Right lobe of liver (tissue), 6 donors: ENCODE data around the gene TMC8. TPM values are rescaled to one million over a fixed set of nuclear protein-coding genes. Genes with fewer than 3 reads are reported as not detected.
A peak's percentile ranks its signal among the peaks of the same experiment; 100 is the strongest.

Source experiments
- ATAC-seq, 4 donors: fragments of 200-7000 bp; cut with Tn5 transposase; one replicate each; pipeline ENCODE4 v1.9.1; 2020; ENCODE audit warnings: mild to moderate bottlenecking in 4 of 4, moderate library complexity in 4 of 4
- DNase-seq, 3 donors: peaks; one replicate each; pipeline ENCODE4 v3.0.0-alpha.2; 2020
- H3K27ac ChIP-seq, 3 donors: fragments of 200-600 bp; one replicate each; pipeline ENCODE4 v1.8.0; 2022
- H3K27me3 ChIP-seq, 2 donors: fragments of 200-600 bp; one replicate each; pipeline ENCODE4 v1.8.0; 2022
- H3K36me3 ChIP-seq, 4 donors: fragments of 200-600 bp; sonication (generic) in 1 of 4; one replicate each; pipeline versions ENCODE4 v1.5.1 to v1.8.0; 2017 to 2022; ENCODE audit warnings: control low read depth in 1 of 4
- H3K4me1 ChIP-seq, 4 donors: fragments of 200-600 bp; sonication (generic) in 1 of 4; one replicate each; pipeline versions ENCODE4 v1.5.1 to v1.8.0; 2017 to 2022; ENCODE audit warnings: control low read depth in 1 of 4
- H3K4me3 ChIP-seq, 3 donors: fragments of 200-600 bp; one replicate each; pipeline ENCODE4 v1.8.0; 2022
- H3K9me3 ChIP-seq, 4 donors: fragments of 200-600 bp; sonication (generic) in 1 of 4; one replicate each; pipeline versions ENCODE4 v1.5.1 to v1.8.0; 2017 to 2022; ENCODE audit warnings: control low read depth in 1 of 4
- POLR2A ChIP-seq: fragments of 450-650 bp; IDR thresholded peaks from one replicate; pipeline ENCODE4 v1.6.1; 2017; ENCODE audit warnings: antibody characterized with exemption, mild to moderate bottlenecking
- WGBS: methylation state at CpG from one replicate; pipeline ENCODE4 v1.1.6; 2018; ENCODE audit warnings: low coverage, low lambda C conversion rate; ENCODE audit not compliant: insufficient coverage; ENCODE audit errors: missing lambda C conversion rate; 5-methylcytosine and 5-hydroxymethylcytosine counted together
- intact Hi-C, 2 donors: fragments of 100-400 bp; cut with DNase I; formaldehyde crosslinking; loops; one replicate each; pipeline versions ENCODE4 v1.11.2 to v1.14.1; 2022
- total RNA-seq, 6 experiments: library from RNA; depleted of rRNA in 2 of 6; stranded (reverse); fragments of >200 nt in 2 of 6; fragmentation: NEBNext Ultra II Directional in 3 of 6; extraction: Animal tissue kit (Norgen Biotek cat#: 25700) in 3 of 6; gene quantifications; one replicate each; pipeline versions ENCODE4 v1.1.0 to v1.2.4, GENCODE V29; 2016 to 2023
- TF ChIP-seq, protein P1 (sequence below), 4 donors: fragments of 200-600 bp in 3 of 4; fragments of 450-650 bp in 1 of 4; IDR thresholded peaks; one replicate each; pipeline versions ENCODE4 v1.5.1 to v1.8.0; 2016 to 2022; ENCODE audit warnings: antibody characterized with exemption in 4 of 4, mild to moderate bottlenecking in 2 of 4
- donor health status: DM: no; HTN: yes; CAD: no.
- donor health status: DM: no; HTN: no; CAD: no.
- donor health status: DM: no; HTN: no; CAD: no.
- donor health status: DM: no; HTN: yes; CAD: no.
- donor health status: DM: no; HTN: yes; CAD: no.

TMC8 gene
- total RNA-seq, 6 experiments from 2014 or later = 2.4 to 7.2 (median 4.8) TPM

DNA sequence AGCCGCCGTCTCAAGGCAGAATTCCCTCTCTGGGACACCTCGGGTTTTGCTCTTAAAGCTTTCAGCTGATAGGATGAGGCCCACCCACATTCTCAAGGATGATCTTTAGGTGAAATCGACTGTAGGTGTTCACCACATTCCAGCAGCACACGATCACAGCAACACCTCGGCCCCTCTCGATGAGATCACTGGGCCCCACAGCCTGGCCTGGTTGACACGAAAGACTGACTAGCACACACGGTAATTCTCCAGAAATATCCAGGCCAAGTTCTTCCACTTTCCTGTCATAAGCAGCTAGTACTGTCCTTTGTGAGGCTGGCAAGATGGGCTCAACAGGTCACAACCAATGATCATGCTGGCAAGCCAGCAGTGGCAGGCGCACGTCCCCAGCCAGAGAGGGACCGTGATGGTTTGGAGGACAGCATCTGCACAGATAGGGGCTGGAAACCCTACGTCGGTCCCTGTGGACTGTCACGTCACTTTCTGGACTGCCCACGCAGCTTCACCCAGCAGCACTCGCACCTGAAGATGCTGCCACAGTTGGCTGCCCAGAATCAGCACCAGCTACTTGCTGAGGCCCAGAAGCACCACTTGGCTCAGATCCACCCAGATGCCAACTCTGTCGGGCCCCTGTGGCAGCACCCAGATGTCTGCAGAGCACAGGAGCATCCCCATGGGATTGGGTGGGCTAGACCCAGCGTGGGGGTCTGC lies 19.4 kb upstream of the TMC8 start:
- 57% methylated on average over 4 of the region's 19 CpGs for WGBS
- no peaks in the 10 kb centered on the region for H3K9me3 ChIP-seq
- no peaks in the 10 kb centered on the region for H3K27me3 ChIP-seq
- ATAC-seq (no peak), DNase-seq (no peak)
- no peaks in the 10 kb centered on the region for H3K4me1 ChIP-seq
- intact Hi-C loops = loop anchor here (5.0 to 10.0 kb wide), 3 partner anchors 56 to 134 kb away; partner anchors contain the start of gene SYNGR2 (in 1 of the 2)
- no peak overlapping the region for H3K27ac ChIP-seq
- H3K36me3 ChIP-seq = peaks cover 0 to 3% (median 0%) of the 10 kb centered on the region in 4 donors
- TF ChIP-seq, protein P1, sequence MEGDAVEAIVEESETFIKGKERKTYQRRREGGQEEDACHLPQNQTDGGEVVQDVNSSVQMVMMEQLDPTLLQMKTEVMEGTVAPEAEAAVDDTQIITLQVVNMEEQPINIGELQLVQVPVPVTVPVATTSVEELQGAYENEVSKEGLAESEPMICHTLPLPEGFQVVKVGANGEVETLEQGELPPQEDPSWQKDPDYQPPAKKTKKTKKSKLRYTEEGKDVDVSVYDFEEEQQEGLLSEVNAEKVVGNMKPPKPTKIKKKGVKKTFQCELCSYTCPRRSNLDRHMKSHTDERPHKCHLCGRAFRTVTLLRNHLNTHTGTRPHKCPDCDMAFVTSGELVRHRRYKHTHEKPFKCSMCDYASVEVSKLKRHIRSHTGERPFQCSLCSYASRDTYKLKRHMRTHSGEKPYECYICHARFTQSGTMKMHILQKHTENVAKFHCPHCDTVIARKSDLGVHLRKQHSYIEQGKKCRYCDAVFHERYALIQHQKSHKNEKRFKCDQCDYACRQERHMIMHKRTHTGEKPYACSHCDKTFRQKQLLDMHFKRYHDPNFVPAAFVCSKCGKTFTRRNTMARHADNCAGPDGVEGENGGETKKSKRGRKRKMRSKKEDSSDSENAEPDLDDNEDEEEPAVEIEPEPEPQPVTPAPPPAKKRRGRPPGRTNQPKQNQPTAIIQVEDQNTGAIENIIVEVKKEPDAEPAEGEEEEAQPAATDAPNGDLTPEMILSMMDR (IDR thresholded peaks at IDR 0.05) = no peak
- no peak for TF ChIP-seq POLR2A
- H3K4me3 ChIP-seq = no peak overlapping the region

DNA sequence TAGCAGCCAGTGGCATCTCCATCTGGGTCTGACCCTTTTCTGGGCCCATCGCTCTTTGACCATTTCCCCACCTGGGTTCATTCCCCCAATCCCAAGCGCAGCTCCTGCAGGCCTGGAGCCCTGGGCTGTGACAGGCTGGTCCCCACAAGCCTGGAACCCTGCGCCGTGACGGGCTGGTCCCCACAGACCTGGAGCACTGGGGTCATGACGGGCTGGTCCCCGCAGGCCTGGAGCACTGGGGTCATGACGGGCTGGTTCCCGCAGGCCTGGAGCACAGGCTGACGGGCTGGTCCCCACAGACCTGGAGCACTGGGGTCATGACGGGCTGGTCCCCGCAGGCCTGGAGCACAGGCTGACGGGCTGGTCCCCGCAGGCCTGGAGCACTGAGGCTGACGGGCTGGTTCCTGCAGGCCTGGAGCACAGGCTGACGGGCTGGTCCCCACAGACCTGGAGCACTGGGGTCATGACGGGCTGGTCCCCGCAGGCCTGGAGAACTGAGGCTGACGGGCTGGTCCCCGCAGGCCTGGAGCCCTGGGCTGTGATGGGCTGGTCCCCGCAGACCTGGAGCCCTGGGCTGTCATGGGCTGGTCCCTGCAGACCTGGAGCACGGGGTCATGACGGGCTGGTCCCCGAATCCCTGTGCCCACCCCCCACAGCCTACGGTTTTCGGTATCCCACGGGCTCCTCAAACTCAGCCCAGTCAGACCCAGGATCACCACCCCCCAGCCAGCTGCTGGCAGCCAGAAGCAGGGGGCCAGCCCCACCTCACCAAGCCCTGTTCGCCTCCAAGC lies 18.6 kb upstream of the TMC8 start:
- ATAC-seq (peak in 1 of 4 donors; percentile 7), DNase-seq (peak in 1 of 3 donors; percentile 57)
- Histone ChIP-seq H3K9me3 (no peaks in the 10 kb centered on the region), H3K27ac (no peak overlapping the region), H3K4me1 (no peaks in the 10 kb centered on the region), H3K27me3 (no peaks in the 10 kb centered on the region), H3K36me3 (peaks cover 0 to 3% (median 0%) of the 10 kb centered on the region in 4 donors), H3K4me3 (no peak overlapping the region)
- intact Hi-C loops = loop anchor here (5.0 to 10.0 kb wide), 3 partner anchors 55 to 133 kb away; partner anchors contain the start of gene SYNGR2 (in 1 of the 2)
- no peak for TF ChIP-seq POLR2A
- TF ChIP-seq, protein P1 (IDR thresholded peaks at IDR 0.05) = no peak
- no CpG with 5 or more reads among the region's 28 CpGs for WGBS

DNA sequence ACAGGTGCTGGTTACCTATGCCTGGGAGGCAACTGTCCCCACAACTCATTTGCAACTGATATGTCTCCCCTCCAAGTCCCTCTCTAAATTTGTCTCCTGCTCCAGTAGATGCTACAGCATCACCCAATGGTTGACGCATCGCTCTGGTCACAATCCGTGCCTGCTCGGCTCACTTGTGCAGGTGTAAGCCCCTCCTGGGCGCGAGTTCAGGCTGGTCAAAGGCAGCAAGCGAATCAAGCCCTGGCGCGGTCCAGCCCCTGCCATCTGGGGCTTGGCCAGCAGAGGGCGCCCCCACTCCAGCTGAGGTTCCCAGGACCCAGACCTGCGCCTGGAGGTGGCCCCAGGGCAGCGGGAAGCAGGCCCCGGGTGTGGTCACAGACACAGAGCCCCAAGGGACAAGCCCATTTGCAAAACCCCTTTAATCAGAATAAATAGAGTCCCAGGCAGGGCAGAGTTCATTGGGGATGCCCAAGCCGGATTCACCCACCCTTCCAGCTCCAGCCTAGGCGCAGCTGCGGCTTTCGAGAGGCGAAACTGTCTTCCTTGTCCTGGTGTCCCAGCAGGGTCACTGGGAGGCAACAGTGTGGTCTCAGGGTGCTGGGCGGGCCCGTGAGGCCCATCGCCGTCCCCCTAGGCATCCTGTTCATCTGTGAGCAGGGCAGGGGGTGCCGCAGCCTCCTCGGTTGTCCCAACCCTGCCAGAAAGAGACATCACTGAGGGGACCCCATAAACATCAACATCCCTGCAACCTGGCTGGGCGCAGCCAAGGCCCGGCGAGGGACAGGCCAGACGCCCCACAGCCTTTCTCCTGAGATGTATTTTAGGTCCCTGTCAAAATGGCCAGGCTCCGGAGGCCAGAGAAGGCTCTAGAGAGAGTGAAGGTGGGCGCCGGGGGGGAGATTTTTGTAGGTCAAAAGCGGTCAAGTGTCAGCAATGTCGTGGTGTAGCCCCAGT lies 17.8 kb upstream of the TMC8 start:
- peak; percentile 79 to 82 (median 80) for DNase-seq
- WGBS = 11% methylated on average over 16 of the region's 33 CpGs
- intact Hi-C loops = loop anchor here (5.0 to 10.0 kb wide), 3 partner anchors 55 to 132 kb away; partner anchors contain the start of gene SYNGR2 (in 1 of the 2)

More for the DNA sequence above, 17.8 kb upstream of the TMC8 start:
- peak; percentile 86 to 90 (median 88) for ATAC-seq
- Histone ChIP-seq H3K9me3 (no peaks in the 10 kb centered on the region), H3K4me1 (no peaks in the 10 kb centered on the region), H3K36me3 (peaks cover 0 to 3% (median 0%) of the 10 kb centered on the region in 4 donors), H3K4me3 (no peak overlapping the region), H3K27me3 (no peaks in the 10 kb centered on the region), H3K27ac (no peak overlapping the region)
- TF ChIP-seq, protein P1 (IDR thresholded peaks at IDR 0.05) = peak; percentile 98 to 100 (median 99)
- TF ChIP-seq POLR2A = no peak
